GM21515 (cell line): ENCODE data around the gene NACC2.

Experiments used
- ATAC-seq: cut with Tn5 transposase; IDR thresholded peaks from one replicate; pipeline ENCODE4 v1.9.1; 2021; ENCODE audit not compliant: unreplicated experiment

Gene NACC2

GRCh38 chr9:136059321-136059791 lies 35.7 kb downstream of the NACC2 start:
- ATAC-seq, result no peak

- ATAC-seq, result no peak
These were observed 36.2 kb downstream of the NACC2 start for GRCh38 chr9:136058801-136059302.

- no peak for ATAC-seq
These were observed 37.0 kb downstream of the NACC2 start for GRCh38 chr9:136058084-136058483.

- ATAC-seq, result no peak
These were observed 37.6 kb downstream of the NACC2 start for GRCh38 chr9:136057236-136058081.

GRCh38 chr9:136056546-136057235 lies 38.4 kb downstream of the NACC2 start:
- ATAC-seq, result no peak

GRCh38 chr9:136055715-136056545 lies 39.2 kb downstream of the NACC2 start:
- no peak for ATAC-seq

GRCh38 chr9:136054798-136055714 lies 40.0 kb downstream of the NACC2 start:
- ATAC-seq, result no peak

- ATAC-seq, result no peak
These were observed 40.9 kb downstream of the NACC2 start for GRCh38 chr9:136054146-136054545.

- ATAC-seq, result no peak
These were observed 41.3 kb downstream of the NACC2 start for GRCh38 chr9:136053757-136054142.

GRCh38 chr9:136052991-136053756 lies 41.9 kb downstream of the NACC2 start:
- ATAC-seq, result no peak

- ATAC-seq, result no peak
These were observed 42.6 kb downstream of the NACC2 start for GRCh38 chr9:136052472-136052880.

- no peak for ATAC-seq
These were observed 43.1 kb downstream of the NACC2 start for GRCh38 chr9:136051837-136052471.

GRCh38 chr9:136051453-136051836 lies 43.6 kb downstream of the NACC2 start:
- ATAC-seq, result no peak

- no peak for ATAC-seq
These were observed 44.2 kb downstream of the NACC2 start for GRCh38 chr9:136050701-136051452.

GRCh38 chr9:136050266-136050700 lies 44.8 kb downstream of the NACC2 start:
- no peak for ATAC-seq

- ATAC-seq, result no peak
These were observed 45.4 kb downstream of the NACC2 start for GRCh38 chr9:136049491-136050265.
